Upper lobe of left lung (tissue), 4 donors: Measurements from ENCODE around the gene DEFB131B.
"Not testable (repeated sequence)": the region's sequence is repeated elsewhere in the genome, so short reads cannot be mapped to it uniquely, and the experiment has no call there.

Source experiments
- EP300 ChIP-seq, 4 donors: sonication (generic); formaldehyde crosslinking; IDR thresholded peaks; one replicate each; pipeline ENCODE4 v1.5.1; 2017; ENCODE audit warnings: antibody characterized with exemption in 4 of 4, control low read depth in 2 of 4
- POLR2A ChIP-seq, 4 donors: fragments of 450-650 bp; IDR thresholded peaks; one replicate each; pipeline ENCODE4 v1.5.1; 2016 to 2017; ENCODE audit warnings: antibody characterized with exemption in 4 of 4, mild to moderate bottlenecking in 2 of 4
- TF ChIP-seq, protein P1 (sequence below), 6 experiments: fragments of 450-650 bp in 4 of 6; fragments of 200-600 bp in 2 of 6; sonication (generic) in 2 of 6; IDR thresholded peaks; one replicate each; pipeline ENCODE4 v1.5.1; 2016 to 2019; ENCODE audit warnings: antibody characterized with exemption in 6 of 6

DNA sequence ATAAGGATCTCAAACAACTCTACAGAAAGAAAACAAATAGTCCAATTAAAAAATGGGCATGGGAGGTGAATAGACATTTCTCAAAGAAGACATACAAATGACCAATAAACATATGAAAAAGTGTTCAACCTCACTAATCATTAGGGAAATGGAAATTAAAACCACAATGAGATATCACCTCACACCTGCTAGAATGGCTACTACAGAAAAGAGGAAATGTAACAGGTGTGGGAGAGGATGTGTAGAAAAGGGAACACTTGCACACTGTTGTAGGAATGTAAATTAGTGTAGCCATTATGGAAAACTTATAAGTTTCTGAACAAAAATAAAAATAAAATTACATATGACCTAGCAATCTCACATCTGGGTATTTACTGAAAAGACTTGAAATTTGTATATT, 7.6 kb upstream of the DEFB131B start:
- TF ChIP-seq, protein P1, sequence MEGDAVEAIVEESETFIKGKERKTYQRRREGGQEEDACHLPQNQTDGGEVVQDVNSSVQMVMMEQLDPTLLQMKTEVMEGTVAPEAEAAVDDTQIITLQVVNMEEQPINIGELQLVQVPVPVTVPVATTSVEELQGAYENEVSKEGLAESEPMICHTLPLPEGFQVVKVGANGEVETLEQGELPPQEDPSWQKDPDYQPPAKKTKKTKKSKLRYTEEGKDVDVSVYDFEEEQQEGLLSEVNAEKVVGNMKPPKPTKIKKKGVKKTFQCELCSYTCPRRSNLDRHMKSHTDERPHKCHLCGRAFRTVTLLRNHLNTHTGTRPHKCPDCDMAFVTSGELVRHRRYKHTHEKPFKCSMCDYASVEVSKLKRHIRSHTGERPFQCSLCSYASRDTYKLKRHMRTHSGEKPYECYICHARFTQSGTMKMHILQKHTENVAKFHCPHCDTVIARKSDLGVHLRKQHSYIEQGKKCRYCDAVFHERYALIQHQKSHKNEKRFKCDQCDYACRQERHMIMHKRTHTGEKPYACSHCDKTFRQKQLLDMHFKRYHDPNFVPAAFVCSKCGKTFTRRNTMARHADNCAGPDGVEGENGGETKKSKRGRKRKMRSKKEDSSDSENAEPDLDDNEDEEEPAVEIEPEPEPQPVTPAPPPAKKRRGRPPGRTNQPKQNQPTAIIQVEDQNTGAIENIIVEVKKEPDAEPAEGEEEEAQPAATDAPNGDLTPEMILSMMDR (IDR thresholded peaks at IDR 0.05), result not testable (repeated sequence)
- not testable (repeated sequence) for TF ChIP-seq POLR2A, EP300 (IDR thresholded peaks at IDR 0.05)
